22Rv1 (cell line): ENCODE measurements around the gene FLYWCH1.

ENCODE experiments used
- ZFX ChIP-seq: fragments of 450-650 bp; IDR thresholded peaks from 2 replicates; pipeline ENCODE4 v1.6.1; 2017; ENCODE audit warnings: antibody characterized with exemption, borderline replicate concordance
- TF ChIP-seq, protein P1 (sequence below): fragments of 450-650 bp; IDR thresholded peaks from 2 replicates; pipeline ENCODE4 v1.5.1; 2017; ENCODE audit warnings: mild to moderate bottlenecking

DNA sequence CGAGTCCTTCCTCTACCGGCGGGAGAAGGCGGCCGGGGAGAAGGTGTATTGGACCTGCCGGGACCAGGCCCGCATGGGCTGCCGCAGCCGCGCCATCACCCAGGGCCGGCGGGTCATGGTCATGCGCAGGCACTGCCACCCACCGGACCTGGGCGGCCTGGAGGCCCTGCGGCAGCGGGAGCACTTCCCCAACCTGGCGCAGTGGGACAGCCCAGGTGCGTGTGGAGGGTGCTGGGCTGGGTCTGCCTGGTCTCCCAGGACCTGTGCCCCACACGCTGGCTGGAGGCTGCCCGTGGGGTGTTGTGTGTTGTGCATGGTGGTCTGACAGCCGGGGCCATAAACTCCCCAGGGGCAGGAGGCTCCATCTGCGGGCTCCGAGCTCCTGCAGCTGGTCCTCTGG is 25.4 kb downstream of the FLYWCH1 start:
- TF ChIP-seq, protein P1, sequence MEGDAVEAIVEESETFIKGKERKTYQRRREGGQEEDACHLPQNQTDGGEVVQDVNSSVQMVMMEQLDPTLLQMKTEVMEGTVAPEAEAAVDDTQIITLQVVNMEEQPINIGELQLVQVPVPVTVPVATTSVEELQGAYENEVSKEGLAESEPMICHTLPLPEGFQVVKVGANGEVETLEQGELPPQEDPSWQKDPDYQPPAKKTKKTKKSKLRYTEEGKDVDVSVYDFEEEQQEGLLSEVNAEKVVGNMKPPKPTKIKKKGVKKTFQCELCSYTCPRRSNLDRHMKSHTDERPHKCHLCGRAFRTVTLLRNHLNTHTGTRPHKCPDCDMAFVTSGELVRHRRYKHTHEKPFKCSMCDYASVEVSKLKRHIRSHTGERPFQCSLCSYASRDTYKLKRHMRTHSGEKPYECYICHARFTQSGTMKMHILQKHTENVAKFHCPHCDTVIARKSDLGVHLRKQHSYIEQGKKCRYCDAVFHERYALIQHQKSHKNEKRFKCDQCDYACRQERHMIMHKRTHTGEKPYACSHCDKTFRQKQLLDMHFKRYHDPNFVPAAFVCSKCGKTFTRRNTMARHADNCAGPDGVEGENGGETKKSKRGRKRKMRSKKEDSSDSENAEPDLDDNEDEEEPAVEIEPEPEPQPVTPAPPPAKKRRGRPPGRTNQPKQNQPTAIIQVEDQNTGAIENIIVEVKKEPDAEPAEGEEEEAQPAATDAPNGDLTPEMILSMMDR, result no peak
- no peak for TF ChIP-seq ZFX
